Activated CD4-positive, alpha-beta T cell treated with anti-CD3 and anti-CD28 coated beads, Interleukin-2, amount 50 U/mL, for 4 hours (primary cell): ENCODE results near the gene FAM78A.

Experiments
- DNase-seq, 2 experiments: peaks; one replicate each; pipeline ENCODE4 v3.0.0-alpha.2; 2020

Gene FAM78A, protein sequence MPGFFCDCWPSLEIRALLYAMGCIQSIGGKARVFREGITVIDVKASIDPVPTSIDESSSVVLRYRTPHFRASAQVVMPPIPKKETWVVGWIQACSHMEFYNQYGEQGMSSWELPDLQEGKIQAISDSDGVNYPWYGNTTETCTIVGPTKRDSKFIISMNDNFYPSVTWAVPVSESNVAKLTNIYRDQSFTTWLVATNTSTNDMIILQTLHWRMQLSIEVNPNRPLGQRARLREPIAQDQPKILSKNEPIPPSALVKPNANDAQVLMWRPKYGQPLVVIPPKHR

DNA sequence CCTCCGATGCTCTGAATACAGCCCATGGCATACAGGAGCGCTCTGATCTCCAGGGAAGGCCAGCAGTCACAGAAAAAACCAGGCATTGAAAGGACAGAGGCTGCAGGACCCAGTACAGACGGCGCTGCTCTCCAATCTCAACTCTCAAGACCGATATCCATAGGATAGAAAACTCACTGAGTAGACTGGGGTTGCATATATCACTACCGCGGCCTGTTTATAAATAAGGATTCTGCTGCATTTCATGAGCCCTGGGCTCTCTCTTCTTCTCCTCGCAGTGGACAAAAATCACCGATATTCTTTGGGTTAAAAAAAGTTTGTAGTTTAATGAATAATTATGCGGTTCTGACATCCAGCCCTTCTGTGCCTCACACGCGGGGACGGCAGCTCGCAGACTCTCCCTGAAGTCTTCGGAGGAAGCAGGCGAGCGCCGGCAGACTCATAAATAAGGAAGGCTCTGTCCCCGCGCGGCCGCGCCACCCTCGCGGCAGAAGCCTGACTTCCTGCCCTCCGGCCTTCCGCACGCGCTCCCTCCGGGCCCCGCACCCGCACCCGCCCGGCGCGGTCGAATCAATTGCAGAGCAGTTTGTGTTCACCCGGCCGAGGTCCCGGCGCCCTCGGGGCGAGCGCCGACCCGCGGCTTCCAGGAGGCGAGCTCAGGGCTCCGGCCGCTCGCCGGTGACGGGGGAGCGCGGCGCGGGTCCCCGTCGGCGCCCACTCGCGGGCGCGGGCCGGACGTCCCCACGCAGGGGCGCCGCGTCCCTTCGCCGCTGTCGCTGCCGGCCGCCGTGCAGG is at the start of gene FAM78A:
Gene FAM78A (minus strand): TSS at position 417 of the 795 bp plus-strand sequence. CDS start 331 bp downstream, at position 86.
- DNase-seq = no peak

DNA sequence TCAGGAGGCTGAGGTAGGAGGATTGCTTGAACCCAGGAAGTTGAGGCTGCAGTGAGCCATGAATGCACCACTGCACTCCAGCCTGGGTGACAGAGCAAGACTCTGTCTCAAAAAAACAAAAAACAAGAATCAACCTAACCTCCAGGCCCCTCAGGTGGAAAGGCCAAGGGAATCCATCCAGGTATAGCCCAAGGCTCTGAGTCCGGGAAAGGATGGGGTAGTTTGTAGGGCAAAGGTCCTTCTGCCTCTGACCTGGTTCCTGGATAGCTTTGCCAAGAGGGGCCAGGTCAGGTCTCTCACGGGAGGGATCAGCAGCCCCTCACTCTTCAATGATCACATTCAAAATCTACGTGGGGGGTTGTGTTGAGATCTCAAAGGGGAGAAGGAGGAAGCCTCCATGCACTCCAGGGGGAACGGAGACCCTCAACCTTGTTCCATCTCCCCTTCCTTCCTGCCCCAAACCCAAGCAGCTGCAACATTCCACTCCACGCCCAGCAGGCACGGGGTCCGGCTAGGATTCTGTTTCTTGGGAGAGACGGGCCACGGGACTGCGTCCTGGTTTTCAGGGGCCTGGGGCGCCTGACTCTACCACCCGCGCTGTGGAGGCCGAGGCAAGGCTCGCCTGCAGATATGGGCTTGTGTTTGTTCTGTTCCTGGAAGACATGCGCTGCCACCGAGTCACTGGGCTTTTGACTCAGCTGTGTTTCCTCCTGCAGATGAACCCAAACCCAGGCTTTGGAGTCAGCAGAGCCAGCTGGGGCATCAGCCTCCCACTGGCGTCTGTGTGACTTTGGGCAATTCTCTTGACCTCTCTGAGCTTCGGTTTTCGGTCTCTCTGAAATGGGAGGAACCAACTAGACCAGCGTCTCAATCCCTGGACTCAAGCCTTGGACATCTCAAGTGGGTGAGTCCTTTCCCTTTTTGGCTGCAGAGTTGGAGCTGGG is 48.7 kb upstream of the FAM78A start:
- no peak for DNase-seq

DNA sequence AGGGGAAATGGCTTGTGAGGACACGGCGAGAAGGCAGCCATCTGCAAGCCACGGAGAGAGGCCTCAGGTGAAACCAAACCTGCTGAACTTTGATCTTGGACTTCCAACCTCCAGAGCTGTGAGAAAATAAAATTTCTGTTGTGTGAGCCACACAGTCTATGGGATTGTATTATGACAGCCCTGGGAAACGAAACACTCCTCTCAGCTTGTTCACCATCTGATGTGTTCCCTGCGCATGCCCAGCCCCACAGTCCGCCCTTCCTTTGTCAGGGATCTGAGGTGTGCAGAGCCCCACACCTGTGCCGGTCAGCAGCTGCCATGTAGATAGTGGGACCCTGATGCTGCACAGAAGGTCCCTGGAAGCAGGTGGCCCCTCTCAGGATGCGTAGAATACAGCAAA is 47.3 kb upstream of the FAM78A start:
- no peak for DNase-seq

DNA sequence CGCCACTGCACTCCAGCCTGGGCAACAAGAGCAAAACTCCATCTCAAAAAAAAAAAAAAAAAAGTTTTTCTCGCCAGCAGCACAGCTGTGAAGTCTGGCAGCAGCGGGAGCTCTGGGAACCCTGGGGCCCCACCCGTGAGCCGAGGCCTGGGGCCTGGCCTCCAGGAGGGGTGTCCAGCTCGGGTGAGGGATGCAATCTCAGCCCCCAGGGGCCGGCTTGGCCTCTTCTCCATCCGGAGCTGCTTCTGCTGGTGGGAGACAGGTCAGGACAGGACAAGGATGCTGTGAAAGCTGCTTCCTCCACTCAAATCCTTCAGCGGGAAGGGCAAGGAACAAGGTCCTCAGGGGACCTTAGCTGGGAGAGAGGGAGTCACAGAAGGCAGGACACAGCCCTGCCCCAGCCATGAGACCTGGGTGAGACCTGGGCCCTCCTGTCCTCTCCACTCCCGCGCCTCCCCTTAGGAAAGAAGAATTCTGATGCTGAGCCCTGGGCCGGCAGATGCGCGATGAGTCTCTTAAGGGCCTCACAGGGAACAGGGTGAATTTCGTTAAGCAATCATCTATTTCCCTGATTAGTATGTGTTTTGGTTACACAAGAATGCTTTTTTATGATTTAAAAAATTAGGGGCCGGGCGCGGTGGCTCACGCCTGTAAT is 43.8 kb upstream of the FAM78A start:
- no peak for DNase-seq

DNA sequence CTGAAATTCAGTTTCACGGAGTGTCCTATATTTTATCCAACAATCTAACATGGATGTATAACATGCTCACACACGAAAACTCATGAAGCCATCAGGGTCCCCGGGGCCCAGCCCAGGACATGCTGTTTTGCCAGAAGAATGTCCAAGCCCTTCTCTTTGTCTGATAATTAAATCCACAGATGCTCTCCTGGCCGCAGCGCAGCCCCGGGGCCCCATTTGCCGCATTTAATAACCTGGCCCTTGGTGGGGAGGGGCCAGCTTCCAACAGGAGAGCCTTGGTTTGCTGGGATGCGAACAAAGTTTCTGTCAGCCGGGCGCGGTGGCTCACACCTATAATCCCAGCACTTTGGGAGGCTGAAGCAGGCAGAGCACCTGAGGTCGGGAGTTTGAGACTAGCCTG is 43.2 kb upstream of the FAM78A start:
- no peak for DNase-seq

DNA sequence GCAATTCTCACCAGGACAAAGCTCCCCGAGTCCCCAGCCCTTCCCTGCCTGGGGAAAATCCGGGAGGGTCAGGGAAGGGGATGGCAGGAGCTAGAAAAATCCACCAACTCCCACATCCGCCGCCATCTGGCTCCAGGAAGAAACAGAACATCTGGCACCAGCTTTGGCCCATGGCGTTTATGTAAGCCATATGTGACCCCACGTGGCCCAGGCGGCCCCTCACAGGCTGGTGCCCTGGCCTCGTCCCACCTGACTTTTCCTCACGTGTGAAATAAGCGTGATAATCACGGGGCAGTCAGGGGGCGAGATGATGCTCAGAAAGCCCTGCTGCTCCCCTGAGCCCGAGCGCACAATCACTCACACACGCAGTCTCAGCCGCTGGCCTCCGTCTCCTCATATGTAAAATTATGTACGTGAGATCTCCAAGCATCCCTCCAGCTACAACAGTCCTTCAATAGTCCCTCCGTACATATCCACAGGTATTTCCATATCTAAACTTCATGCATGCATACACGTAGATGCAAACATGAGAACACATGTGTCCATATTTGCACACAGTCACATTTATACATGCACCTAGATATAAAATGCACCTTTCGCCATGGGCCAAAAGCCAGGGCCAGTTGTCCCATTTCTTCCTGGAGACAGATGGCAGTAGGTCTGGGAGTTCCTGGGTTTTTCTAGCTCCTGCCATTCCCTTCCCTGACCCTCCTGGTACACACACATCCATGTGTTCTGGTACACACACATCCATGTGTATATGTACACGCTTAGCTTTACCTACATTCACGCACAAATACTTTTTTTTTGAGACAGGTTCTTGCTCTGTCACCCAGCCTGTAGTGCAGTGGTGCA is 42.1 kb upstream of the FAM78A start:
- DNase-seq = no peak

DNA sequence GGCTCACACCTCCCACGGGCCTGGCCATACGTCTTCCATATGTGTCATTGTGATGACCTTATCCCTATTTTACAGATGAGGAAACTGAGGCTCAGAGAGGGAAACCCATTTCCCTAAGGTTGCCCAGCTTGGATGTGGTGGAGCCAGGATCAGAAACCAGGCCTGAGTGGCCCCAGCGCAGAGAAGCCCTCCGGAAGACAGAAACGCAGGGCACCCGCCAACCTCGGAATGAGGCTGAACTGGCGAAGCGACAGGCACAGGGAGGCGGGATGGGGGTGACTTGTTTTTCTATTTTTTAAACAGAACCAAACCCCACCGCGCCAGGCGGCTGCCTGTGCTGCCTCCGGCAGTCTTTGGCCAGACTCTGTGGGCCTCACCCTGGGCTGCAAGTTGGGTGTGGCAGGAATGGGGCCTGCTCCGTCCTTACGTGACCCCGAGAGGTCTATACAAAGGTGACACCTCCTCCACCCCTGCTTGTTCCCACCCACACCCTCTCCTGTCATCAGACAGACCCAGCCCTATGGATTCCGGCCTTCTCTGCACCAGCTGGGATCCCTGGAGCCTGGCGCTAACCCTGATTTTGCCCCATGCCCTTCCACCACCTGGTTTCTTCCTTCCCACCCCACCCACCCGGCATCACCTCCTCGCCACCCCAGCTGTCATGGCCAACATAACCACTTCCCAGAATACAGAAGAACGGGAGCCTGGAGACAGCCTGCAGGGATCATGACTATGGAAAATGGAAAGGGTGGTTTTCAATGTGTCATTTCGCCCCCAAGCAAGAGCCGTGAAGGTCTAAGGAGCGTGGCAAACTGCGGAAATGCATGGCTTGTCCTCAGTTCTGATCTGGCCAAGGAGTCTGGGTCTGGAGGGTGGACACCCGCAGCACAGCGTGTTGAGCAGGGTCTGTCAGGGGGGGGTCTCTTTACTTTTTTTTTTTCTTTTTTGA is 36.8 kb upstream of the FAM78A start:
- no peak for DNase-seq

DNA sequence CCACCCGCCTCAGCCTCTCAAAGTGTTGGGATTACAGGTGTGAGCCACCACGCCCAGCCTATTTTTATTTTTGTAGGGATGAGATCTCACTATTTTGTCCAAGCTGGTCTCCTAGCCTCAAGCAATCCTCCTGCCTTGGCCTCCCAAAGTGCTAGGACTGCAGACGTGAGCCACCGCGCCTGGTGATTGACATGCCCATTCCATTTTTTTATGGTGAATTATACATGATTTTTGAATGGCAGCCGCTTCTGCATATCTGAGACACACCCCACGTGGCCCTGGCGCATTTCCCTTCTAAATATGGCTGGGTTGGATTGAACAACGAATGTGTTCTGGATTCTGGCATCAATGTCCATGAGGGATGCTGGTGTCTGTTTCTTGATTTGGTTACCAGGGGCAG is 35.9 kb upstream of the FAM78A start:
- DNase-seq = no peak

DNA sequence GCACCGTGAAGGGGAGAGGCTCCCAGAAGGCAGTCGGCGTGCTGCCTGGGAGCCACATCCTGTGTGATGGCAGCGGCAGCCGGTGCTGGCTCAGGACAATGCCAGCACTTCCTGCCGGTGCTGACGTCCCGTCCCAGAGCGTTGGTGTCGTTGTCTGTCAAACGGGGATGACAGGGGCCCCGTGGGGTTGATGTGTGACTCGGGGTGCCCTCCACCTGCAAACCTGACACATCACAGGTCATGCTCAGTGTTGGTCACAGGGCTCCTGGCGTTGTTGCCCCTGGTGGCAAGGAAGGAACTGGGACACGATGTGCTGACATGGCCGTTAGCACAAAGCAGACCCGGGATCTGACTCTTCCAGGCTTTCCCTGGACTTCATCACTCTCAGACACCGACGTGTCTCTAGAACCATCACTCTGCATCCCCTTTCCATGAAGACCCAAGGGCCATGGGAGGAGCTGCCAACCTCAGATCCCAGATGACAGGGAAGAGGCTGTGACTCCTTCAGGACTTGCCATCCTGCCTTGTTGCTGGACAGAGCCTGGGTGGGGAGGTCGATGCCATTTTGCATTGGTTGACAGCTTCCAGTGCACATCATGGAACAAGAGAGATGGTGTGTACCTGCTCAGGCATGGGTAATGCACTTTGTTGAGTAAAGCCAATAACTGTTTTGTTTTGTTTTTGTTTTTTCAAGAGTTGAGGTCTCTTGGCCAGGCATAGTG is 34.7 kb upstream of the FAM78A start:
- peak; percentile 35 to 42 for DNase-seq

DNA sequence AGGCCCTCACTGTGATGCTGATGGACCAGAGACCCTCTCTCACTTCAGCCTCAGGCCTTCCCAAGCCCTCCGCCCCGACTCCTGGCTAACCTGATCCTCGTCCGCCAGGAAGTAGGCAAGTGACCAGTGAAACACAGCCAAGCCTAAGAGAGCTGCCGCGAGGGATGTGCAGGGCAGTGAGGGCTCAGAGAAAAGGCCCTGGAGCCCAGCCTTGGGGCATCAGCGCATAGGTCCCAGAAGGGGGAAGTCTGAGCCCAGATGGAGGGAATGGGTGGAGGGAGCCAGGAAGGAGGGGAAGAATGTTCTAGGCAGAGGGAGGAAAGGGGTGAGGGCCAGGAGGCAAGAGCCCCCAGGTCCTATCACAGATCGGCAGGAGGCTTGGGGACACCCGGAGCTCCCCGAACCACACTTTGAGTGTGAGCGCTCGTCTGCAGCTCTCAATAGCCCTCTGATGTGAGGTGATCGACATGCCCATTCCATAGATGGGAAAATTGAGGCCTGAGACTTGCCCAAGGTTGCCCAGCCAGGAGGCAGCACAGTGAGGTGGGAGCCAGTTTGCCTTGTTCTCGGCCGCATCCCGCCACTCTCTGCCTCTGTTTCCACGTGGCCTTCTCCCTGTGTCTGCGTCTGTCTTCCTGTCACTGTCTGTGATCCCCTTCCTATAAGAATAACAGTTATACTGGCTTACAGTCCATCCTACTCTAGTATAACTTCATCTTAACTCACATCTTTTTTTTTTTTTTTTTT is 33.4 kb upstream of the FAM78A start:
- no peak for DNase-seq

DNA sequence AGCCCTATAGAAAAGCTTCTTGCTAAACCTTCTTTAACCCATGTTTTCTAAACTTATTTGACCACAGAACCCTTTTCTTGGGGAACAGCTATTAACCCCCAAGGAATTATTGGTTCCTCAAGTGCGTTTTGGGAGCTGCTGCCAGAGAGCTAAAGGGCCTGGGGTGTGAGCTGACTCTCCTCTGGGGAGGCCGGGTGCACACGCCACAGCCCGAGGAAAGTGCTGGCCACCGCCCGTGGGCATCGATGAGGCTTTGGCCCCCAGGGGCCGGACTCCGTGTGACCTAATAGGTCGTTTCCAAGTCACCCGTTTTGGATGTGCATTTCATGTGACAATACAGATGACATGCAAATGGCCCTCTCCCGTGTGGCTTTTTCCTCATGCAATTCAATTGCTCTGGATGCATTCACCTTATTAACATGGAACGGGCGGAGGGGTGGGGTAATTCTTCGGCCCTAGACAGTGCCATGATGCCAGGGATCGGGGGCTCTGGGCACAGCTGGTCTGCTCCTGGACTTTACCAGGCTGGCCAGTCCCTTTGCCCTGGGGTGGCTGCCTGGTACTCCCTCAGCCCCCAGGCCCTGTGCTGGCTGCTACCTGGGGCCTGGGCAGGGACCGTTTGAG is 32.7 kb upstream of the FAM78A start:
- no peak for DNase-seq

DNA sequence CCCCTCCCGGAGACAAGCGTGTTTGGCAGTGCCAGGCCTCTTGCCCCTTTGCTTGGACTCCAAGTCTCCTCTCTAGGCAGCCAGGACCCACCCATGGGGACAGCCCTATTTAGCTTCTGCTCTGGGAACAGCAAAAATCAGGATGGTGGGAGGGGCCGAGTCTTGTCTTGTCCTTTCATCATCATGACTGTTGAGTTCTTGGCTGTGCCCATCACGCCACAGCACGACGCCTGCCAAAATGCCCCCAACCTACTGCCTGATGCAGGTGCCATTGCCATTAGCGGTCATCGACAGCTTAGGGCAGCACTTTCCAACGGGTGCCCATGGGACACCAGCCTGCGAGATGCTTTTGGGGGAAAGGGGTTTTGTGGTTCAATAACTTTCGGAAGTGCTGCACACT is 32.1 kb upstream of the FAM78A start:
- no peak for DNase-seq

DNA sequence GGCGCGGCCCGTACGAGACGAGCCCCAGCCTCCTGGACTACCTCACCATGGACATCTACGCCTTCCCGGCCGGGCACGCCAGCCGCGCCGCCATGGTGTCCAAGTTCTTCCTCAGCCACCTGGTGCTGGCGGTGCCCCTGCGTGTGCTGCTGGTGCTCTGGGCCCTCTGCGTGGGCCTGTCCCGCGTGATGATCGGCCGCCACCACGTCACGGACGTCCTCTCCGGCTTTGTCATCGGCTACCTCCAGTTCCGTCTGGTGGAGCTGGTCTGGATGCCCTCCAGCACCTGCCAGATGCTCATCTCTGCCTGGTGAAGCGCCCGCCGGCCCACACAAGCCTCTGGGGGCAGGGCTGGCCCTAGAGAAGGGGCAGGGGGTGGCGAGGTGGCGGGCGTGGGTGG is 31.7 kb upstream of the FAM78A start:
- DNase-seq = no peak

DNA sequence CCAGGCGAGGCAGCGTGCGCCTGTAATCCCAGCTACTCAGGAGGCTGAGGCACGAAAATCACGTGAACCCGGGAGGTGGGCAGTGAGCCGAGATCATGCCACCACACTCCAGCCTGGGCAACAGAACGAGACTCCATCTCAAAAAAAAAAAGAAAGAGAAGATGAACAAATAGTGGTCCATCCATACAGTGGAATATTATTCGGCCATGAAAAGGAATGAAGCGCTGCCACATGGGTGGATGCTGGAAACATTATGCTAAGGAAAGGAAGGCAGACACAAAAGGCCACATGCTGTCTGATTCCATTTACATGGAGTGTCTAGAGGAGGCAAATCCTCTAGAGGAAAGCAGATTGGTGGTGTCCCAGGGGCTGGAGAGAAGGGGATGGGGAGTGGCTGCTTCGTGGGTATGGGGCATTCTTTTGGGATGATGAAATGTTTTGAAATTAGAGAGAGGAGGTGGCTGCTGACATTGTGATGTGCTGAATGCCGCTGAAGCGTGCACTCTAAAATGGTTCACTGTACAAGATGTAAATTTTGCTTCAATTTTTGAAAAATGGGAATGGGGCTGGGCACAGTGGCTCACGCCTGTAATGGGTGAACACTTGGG is 30.2 kb upstream of the FAM78A start:
- DNase-seq = no peak

DNA sequence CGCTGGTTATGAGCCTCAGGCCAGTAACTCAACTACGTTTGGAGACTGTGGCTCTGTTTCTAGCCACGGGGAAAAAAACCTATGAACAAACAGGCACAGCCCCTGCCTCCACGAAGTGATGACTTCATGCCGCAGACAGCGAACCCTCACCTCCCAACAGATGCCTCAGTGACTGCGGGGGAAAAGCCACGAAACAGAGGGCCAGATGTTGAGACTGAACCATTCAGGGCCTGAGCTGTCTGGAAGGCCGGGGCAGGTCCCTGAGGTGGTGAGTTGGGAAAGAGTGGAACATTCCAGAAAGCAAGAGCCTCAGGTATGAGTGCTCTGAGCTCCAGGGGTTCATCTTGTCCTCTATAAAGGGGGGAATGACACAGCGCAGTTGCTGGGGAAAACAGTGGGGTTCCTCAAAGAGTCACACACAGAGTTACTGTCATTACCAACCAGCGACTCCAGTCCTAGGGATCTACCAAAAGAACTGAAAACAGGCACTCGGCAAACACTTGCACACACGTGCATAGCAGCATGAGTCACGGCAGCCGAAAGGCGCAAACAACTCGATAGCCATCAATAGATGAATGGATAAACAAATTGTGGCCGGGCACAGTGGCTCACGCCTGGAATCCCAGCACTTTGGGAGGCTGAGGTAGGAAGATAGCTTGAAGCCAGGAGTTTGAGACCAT is 28.5 kb upstream of the FAM78A start:
- no peak for DNase-seq

DNA sequence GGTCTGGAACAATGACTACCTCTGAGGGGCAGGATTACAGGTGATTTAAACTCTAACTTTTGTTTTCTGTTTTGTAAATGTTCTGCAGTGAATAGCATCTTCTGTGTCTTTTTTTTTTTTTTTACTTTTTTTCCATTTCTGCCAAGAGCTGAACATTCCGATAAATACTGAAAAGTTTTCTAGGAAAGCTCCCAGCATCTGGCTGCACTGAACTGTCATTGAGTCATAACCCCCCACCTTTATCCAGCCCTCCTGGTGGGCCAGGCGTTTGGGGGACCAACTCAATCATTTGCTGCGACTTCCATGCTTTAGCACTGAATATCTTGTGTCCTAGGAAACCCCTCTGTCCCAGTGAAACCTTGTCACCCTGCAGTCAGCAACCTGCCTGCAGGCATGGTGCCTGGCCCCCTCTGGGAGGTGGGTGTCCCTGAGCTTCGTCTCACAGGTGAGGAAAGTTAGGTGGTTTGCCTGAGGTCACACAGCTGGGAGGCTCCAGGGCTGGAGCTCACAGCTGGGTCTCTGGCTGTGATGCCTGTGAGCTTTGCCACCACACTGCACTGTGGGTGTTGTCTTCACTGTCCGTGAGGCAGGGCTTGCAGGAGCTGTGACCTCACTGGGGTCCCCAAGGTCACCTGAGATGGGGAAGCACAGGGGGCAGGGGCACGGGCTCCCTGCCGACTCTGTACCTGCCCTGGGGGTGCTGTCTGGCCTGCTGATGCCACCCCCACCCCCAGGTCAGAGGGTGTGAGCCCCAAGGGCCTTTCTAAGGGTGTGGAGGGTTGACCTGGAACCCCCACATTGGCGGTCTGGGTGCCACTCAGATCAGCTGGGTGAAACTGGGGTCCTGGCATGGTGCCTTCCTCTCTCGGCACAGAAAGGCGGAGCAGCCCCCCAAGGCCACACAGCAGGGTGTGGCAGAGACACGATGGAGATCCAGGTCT is 27.3 kb upstream of the FAM78A start:
- no peak for DNase-seq
